H9 (cell line): ENCODE data around the gene GCSAML. TPM values are rescaled to one million over a fixed set of nuclear protein-coding genes. Genes with fewer than 3 reads are reported as not detected.

Experiments used
- DNase-seq: peaks from one replicate; pipeline ENCODE4 v3.0.0-alpha.2; 2017
- H2AFZ ChIP-seq: one replicate; pipeline ENCODE4 v1.6.1; 2013; ENCODE audit warnings: mild to moderate bottlenecking, low read length, control low read depth, moderate library complexity
- H2AK5ac ChIP-seq: 2 replicates; pipeline ENCODE4 v1.6.1; 2013; ENCODE audit warnings: low read length, control low read depth, mixed read lengths; ENCODE audit not compliant: insufficient read length
- H2BK120ac ChIP-seq: one replicate; pipeline ENCODE4 v1.6.1; 2013; ENCODE audit warnings: low read depth, mild to moderate bottlenecking, low read length, control low read depth, inconsistent platforms; ENCODE audit not compliant: poor library complexity, severe bottlenecking
- H2BK12ac ChIP-seq: 2 replicates; pipeline ENCODE4 v1.6.1; 2013; ENCODE audit warnings: low read length, control low read depth, mixed read lengths, low read depth; ENCODE audit not compliant: insufficient read length
- H2BK15ac ChIP-seq: 2 replicates; pipeline ENCODE4 v1.6.1; 2013; ENCODE audit warnings: low read depth, low read length, control low read depth
- H2BK20ac ChIP-seq: one replicate; pipeline ENCODE4 v1.6.1; 2013; ENCODE audit warnings: low read depth, mild to moderate bottlenecking, low read length, control low read depth, inconsistent platforms; ENCODE audit not compliant: poor library complexity, severe bottlenecking
- H2BK5ac ChIP-seq: 2 replicates; pipeline ENCODE4 v1.6.1; 2013; ENCODE audit warnings: low read length, control low read depth, mixed read lengths; ENCODE audit not compliant: insufficient read length
- H3K14ac ChIP-seq: 2 replicates; pipeline ENCODE4 v1.6.1; 2013; ENCODE audit warnings: low read length, control low read depth; ENCODE audit not compliant: insufficient read depth
- H3K18ac ChIP-seq: 2 replicates; pipeline ENCODE4 v1.6.1; 2013; ENCODE audit warnings: low read depth, mild to moderate bottlenecking, mixed read lengths, low read length, control low read depth; ENCODE audit not compliant: insufficient read length
- H3K23ac ChIP-seq: 2 replicates; pipeline ENCODE4 v1.6.1; 2013; ENCODE audit warnings: low read length, control low read depth, mixed read lengths, low read depth; ENCODE audit not compliant: insufficient read length
- H3K23me2 ChIP-seq: 2 replicates; pipeline ENCODE4 v1.6.1; 2013; ENCODE audit warnings: low read depth, mild to moderate bottlenecking, mixed read lengths, low read length, control low read depth; ENCODE audit not compliant: insufficient read length, poor library complexity, severe bottlenecking
- H3K27ac ChIP-seq: 2 replicates; pipeline ENCODE4 v1.5.1; 2013; ENCODE audit warnings: low read length, control low read depth, mixed read lengths, low read depth; ENCODE audit not compliant: insufficient read length
- H3K27me3 ChIP-seq: 2 replicates; pipeline ENCODE4 v1.6.1; 2013; ENCODE audit warnings: low read length, control low read depth, inconsistent platforms; ENCODE audit not compliant: insufficient read depth
- H3K4ac ChIP-seq: 2 replicates; pipeline ENCODE4 v1.6.1; 2013; ENCODE audit warnings: low read depth, mild to moderate bottlenecking, control low read depth, inconsistent platforms, low read length, moderate library complexity
- H3K4me1 ChIP-seq: 2 replicates; pipeline ENCODE4 v1.6.1; 2013; ENCODE audit warnings: low read length, control low read depth, inconsistent platforms; ENCODE audit not compliant: insufficient read depth
- H3K4me2 ChIP-seq: 2 replicates; pipeline ENCODE4 v1.6.1; 2013; ENCODE audit warnings: low read length, control low read depth, mixed read lengths; ENCODE audit not compliant: insufficient read length, insufficient read depth
- H3K56ac ChIP-seq: 2 replicates; pipeline ENCODE4 v1.6.1; 2013; ENCODE audit warnings: low read depth, mild to moderate bottlenecking, mixed read lengths, low read length, control low read depth; ENCODE audit not compliant: insufficient read length
- H3K79me1 ChIP-seq: 2 replicates; pipeline ENCODE4 v1.6.1; 2013; ENCODE audit warnings: low read depth, mild to moderate bottlenecking, moderate library complexity, low read length, control low read depth, inconsistent platforms; ENCODE audit not compliant: insufficient read depth, poor library complexity, severe bottlenecking
- H3K79me2 ChIP-seq: 2 replicates; pipeline ENCODE4 v1.6.1; 2013; ENCODE audit warnings: low read length, control low read depth, inconsistent platforms; ENCODE audit not compliant: insufficient read depth
- H3K9ac ChIP-seq: 2 replicates; pipeline ENCODE4 v1.6.1; 2013; ENCODE audit warnings: low read length, control low read depth, mixed read lengths; ENCODE audit not compliant: insufficient read length; ENCODE audit errors: extremely low read depth
- H3K9me3 ChIP-seq: one replicate; pipeline ENCODE4 v1.6.1; 2013; ENCODE audit warnings: low read depth, low read length, inconsistent platforms; ENCODE audit not compliant: control insufficient read depth
- H3T11ph ChIP-seq: one replicate; pipeline ENCODE4 v1.6.1; 2013; ENCODE audit warnings: mild to moderate bottlenecking, low read length, control low read depth, inconsistent platforms
- H4K20me1 ChIP-seq: one replicate; pipeline ENCODE4 v1.6.1; 2013; ENCODE audit not compliant: control insufficient read depth, insufficient read length, insufficient read depth
- H4K5ac ChIP-seq: 2 replicates; pipeline ENCODE4 v1.6.1; 2013; ENCODE audit warnings: low read depth, mild to moderate bottlenecking, mixed read lengths, low read length, control low read depth; ENCODE audit not compliant: insufficient read length
- H4K8ac ChIP-seq: replicated peaks from 2 replicates; pipeline ENCODE4 v1.6.1; 2013; ENCODE audit warnings: low read length, control low read depth, mixed read lengths, low read depth; ENCODE audit not compliant: insufficient read length
- H4K91ac ChIP-seq: 2 replicates; pipeline ENCODE4 v1.6.1; 2013; ENCODE audit warnings: low read depth, mild to moderate bottlenecking, moderate library complexity, mixed read lengths, low read length, control low read depth; ENCODE audit not compliant: insufficient read length
- H3K27ac Mint-ChIP-seq, 3 experiments: 2 replicates in 2 of 3; 3 replicates in 1 of 3; pipeline ENCODE4 v1.8.0; 2020 to 2021; ENCODE audit warnings: mixed read lengths in 3 of 3, mild to moderate bottlenecking in 1 of 3, moderate library complexity in 1 of 3
- H3K27me3 Mint-ChIP-seq: 2 replicates; pipeline ENCODE4 v1.8.0; 2021; ENCODE audit warnings: low read depth, mild to moderate bottlenecking, moderate library complexity, mixed read lengths
- H3K36me3 Mint-ChIP-seq, 3 experiments: 2 replicates in 2 of 3; 3 replicates in 1 of 3; pipeline ENCODE4 v1.8.0; 2020 to 2021; ENCODE audit warnings: low read depth in 3 of 3, mixed read lengths in 3 of 3; ENCODE audit not compliant: insufficient read depth in 1 of 3
- H3K4me1 Mint-ChIP-seq, 2 experiments: 2 replicates each; pipeline ENCODE4 v1.8.0; 2020; ENCODE audit warnings: mixed read lengths in 2 of 2
- H3K4me3 Mint-ChIP-seq, 2 experiments: 2 replicates in 1 of 2; 3 replicates in 1 of 2; pipeline ENCODE4 v1.8.0; 2020 to 2021; ENCODE audit warnings: mild to moderate bottlenecking in 2 of 2, mixed read lengths in 2 of 2, moderate library complexity in 1 of 2
- H3K9me3 Mint-ChIP-seq, 2 experiments: 2 replicates in 1 of 2; 3 replicates in 1 of 2; pipeline ENCODE4 v1.8.0; 2020; ENCODE audit warnings: mild to moderate bottlenecking in 2 of 2, mixed read lengths in 2 of 2, moderate library complexity in 1 of 2
- CTCF ChIP-seq: fragments of 200-600 bp; sonication (generic); conservative IDR thresholded peaks from 3 replicates; pipeline ENCODE4 v1.8.0; 2021; ENCODE audit warnings: antibody characterized with exemption, mild to moderate bottlenecking
- WGBS: extraction: QIAGEN DNeasy Blood & Tissue Kit; methylation state at CpG from one replicate; pipeline ENCODE4 v1.1.7; 2013; ENCODE audit warnings: missing lambda C conversion rate, low lambda C conversion rate, mixed read lengths; ENCODE audit not compliant: insufficient read length; ENCODE audit errors: extremely low coverage; 5-methylcytosine and 5-hydroxymethylcytosine counted together
- total RNA-seq: library from RNA; stranded (reverse); gene quantifications from 2 replicates; pipeline ENCODE4 v1.2.1, GENCODE V29; 2021

The GCSAML gene
- total RNA-seq, 1 experiment from 2014 or later: not detected

- Histone ChIP-seq H2BK12ac (no peak overlapping the region), H4K91ac (no peak overlapping the region), H2BK120ac (no peak overlapping the region), H3T11ph (no peak overlapping the region), H2BK15ac (no peak overlapping the region), H3K27ac (no peak overlapping the region), H3K79me1 (no peaks in the 10 kb centered on the region), H2BK20ac (no peak overlapping the region), H2BK5ac (no peak overlapping the region), H3K23me2 (no peaks in the 10 kb centered on the region), H2AK5ac (no peak overlapping the region), H4K8ac (no peak overlapping the region), H3K79me2 (no peaks in the 10 kb centered on the region), H3K23ac (no peak overlapping the region), H3K9me3 (no peaks in the 10 kb centered on the region), H3K14ac (no peak overlapping the region), H3K18ac (no peak overlapping the region), H2AFZ (no peak overlapping the region), H4K5ac (no peak overlapping the region), H4K20me1 (no peaks in the 10 kb centered on the region), H3K56ac (no peak overlapping the region), H3K4me1 (no peaks in the 10 kb centered on the region), H3K9ac (no peak overlapping the region), H3K4ac (no peak overlapping the region), H3K4me2 (no peak overlapping the region), H3K27me3 (no peaks in the 10 kb centered on the region)
- no peak for DNase-seq
- H3K27me3 Mint-ChIP-seq: peaks cover 2% of the 10 kb centered on the region; the same call in 1 of the 2 replicates
- H3K4me1 Mint-ChIP-seq: no peaks in the 10 kb centered on the region
- TF ChIP-seq CTCF: no peak
- no peaks in the 10 kb centered on the region for H3K36me3 Mint-ChIP-seq
- H3K27ac Mint-ChIP-seq: no peak overlapping the region
- H3K4me3 Mint-ChIP-seq: no peak overlapping the region
- no CpG with 5 or more reads among the region's 5 CpGs for WGBS
- H3K9me3 Mint-ChIP-seq: no peaks in the 10 kb centered on the region
These were observed 30.1 kb downstream of the GCSAML start for GRCh38 chr1:247578946-247579460.
